Activated T-cell treated with anti-CD3 and anti-CD28 coated beads for 1 hour (primary cell): ENCODE results near the gene C10orf62.

Source experiments
- DNase-seq: peaks from one replicate; pipeline ENCODE4 v3.0.0-alpha.2; 2020; ENCODE audit warnings: low read depth

The C10orf62 gene

DNA sequence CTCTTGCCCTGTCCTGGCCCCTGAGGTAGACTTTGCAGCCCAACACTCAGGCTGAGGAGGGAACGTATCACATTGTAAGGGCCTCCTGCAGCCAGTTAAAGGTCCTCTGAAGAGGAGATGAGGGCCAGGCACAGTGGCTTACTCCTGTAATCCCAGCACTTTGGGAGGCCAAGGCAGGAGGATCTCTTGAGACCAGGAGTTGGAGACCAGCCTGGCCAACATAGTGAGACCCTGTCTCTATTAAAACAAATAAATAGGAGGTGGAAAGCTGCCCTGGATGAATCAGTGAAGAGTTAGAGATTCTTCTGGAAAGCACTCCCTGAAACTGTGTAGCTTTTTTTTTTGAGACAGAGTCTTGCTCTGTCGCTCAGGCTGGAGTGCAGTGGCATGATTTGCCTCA, 2.3 kb upstream of the C10orf62 start:
- no peak for DNase-seq

DNA sequence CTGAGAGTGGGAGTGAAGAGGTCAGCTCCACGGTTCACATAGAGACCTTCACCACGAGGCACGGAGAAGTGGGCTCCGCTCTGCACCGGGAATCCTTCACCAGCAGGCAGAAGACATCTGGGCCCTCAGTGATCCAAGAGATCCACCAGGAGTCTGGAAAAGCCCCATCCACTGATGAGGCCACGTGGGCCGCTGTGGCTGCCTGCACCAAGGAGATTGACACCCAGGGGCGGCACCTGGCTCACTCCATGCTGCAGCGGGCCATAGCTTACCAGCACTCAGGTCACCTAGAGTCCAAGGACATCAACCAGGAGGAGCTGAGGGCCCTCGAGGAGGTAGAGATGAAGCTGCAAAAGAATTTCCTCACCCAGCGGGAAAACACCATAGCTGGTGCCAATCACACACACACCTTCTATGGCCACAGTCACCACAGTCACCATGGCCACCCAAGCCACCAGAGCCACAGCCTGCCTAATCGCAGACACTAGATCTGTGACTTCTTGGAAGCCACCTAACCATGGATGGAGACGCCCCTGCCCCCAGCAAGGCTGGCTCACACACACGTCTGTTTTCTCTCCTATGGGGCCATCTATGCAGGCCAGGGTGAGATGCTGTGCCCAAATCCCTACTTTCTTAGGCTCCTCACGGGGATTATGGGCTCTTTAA, 694 bp downstream of the C10orf62 start:
- no peak for DNase-seq

DNA sequence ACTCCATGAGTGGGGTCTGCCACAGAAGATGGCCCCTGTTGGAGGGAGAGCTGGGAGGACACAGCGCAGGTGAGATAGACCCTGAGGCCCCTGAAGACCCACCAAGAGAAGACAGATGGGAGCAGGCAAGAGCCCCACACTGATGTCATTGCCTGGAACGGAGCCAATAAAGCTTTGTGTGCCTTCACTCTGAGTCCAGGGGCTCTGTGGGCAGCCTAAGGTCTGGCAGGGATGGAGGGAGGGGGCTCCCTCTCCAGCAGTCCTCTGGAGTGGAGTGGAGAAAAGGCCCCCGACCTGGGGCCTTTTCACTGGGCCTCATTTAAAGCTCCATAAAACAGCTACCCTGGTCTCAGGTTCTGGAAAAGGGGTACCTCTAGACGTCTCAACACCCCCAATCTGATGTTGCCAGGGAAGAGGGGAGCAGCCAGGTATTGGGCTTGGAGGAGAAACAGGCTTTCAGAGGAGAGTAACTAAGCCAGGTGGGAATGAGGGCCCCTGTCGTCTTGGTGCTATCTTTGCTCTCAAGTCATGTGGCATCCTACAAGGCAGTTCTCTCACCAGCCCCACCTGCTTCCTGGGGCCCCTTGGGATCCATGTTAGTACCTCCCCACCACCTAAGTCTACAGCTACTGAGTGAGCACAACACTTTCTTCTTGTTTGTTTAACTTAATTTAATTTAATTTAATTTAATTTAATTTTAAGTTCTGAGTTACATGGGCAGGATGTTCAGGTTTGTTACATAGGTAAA, 1.4 kb downstream of the C10orf62 start:
- no peak for DNase-seq

DNA sequence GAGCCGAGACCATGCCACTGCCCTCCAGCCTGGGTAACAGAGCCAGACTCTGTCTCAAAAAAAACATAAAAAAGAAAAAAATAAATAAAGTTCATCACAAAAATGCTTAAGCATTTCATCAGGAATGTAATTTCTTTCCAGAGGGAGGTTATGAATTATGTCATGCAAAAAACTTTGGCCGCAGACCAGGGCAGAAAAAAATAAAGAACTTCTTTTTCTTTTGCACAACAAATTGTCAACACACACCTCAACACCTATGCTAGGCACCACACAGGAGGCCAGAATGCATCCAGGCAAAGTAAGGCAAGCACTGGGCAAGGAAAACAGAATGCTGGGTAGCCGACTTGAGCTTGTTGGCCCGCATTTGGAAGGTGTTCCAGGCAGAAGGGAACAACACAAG, 3.9 kb downstream of the C10orf62 start:
- no peak for DNase-seq

DNA sequence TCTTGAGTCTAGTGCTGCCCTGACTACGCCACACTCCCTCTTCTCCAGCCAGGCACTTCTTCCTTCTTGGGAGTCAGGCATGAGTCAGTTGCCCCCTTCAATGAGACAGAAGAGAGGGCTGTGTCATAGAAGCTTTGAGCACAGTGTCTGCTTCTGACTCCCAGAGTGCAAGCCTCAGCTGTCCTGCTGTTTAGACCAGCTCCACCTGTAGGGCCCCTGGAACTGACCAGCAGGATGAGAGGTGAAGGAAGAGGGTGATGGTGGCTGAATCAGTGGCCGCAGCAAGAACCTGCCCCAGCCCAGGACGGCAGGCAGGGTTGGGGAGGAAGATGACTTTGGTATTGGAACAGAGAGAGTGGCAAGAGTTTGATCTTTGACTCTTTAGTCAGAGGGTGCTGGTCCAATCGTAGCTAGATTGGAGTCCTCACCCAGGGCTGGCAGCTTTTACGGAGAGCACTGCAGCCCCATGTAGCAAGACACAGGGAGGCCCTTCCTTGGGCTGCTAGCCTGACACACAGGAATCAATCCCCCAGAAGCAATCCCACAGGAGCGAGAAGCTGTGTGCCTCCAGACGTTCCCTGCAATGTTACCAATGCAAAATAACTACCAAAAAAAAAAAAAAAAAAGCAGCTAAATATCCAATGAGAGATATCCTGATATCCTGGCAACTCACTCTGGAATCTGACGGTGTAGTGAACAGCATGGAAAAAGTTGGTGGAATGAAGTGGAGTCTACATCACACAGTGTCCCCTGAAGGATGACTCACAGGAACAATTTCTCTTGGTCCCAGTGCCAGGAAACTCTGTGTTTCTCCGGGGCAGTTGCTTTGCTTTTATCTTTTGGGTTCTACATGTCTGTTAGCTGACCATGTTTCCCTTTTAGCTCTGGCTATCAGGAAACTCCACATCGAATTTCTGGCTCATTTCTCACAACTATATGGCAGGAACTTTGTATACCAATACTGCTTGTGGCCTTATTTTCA, 6.9 kb downstream of the C10orf62 start:
- DNase-seq, result no peak

DNA sequence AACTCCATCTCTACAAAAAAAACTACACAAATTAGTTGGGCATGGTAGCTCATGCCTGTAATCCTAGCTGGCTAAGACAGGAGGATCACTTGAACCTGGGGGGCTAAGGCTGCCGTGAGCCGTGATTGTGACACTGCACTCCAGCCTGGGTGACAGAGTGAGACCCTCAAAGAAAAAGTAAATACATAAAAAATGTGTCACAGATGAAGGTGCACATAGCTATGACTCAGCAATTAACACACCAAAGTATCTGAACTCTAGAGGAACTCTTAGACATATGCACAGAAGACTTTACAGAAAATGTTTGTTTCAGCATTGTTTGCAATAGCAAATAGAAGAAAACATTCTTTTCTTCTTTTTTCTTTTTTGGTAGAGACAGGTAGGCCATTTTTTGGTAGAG, 8.3 kb downstream of the C10orf62 start:
- no peak for DNase-seq

DNA sequence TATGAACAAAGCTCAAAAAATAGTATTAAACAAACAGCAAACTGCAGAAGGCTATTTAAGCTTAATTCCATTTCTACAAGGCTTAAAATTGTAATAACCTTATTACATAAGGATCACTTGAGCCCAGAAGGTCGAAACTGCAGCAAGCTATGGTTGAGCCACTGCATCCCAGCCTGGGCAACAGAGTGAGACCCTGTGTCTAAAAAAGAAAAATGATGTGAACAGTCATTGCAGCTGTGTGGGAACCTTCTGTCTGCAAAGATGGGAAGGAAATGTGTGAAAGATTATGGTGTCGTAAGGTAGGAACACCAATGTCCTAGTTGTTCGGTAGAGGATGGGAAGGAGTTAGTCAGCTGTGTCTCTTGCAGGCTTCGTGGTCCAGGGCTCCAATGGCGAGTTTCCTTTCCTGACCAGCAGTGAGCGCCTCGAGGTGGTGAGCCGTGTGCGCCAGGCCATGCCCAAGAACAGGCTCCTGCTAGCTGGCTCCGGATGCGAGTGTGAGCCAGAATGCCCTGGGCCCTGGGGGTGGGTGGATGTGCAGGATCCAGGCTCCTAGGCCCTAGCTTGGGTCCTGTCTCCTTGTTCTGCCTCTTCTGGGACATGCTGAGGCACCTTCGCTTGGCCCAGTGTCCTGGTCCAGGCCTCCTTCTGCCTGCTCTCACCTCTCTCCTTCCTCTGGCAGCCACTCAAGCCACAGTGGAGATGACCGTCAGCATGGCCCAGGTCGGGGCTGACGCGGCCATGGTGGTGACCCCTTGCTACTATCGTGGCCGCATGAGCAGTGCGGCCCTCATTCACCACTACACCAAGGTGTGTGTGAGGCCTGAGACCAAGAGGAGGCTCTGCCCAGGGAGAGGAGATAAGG, 9.1 kb downstream of the C10orf62 start:
- DNase-seq, result no peak

DNA sequence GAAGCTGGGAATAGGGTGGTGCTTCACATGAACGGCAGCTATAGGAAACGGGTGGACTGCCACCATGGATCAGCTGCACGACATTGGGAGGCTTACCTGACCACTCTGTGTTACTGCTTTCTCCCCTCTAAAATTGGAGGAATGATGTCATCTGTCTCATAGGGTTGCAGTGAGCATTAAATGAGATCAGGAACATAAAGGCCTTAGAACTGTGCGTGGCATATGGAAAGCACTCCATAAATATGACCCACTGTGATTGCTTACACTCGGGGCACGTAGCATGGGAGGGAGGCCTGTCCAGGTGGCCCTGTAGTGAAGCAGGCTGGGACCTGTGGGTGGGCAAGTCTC, 9.7 kb downstream of the C10orf62 start:
- DNase-seq, result no peak

DNA sequence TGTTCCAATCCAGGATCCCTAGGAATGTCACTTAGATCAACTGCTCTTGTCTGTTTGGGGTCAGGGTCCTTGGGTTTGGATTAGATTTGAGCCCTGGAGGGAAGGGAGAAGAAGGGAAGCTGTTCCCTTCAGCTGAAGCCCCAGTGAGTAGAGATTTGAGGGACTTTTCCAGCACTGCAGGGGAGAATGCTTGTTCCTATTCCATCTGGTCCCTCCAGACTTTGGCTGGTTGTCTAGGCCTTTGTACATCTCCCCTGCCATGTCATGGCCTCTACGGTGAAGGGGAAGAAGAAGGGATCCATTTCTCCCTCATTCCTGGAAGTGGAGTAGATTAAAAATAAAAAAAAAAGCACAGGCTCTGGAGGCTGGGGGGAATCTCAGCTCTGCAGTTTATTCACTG, 11.1 kb downstream of the C10orf62 start:
- DNase-seq, result no peak

DNA sequence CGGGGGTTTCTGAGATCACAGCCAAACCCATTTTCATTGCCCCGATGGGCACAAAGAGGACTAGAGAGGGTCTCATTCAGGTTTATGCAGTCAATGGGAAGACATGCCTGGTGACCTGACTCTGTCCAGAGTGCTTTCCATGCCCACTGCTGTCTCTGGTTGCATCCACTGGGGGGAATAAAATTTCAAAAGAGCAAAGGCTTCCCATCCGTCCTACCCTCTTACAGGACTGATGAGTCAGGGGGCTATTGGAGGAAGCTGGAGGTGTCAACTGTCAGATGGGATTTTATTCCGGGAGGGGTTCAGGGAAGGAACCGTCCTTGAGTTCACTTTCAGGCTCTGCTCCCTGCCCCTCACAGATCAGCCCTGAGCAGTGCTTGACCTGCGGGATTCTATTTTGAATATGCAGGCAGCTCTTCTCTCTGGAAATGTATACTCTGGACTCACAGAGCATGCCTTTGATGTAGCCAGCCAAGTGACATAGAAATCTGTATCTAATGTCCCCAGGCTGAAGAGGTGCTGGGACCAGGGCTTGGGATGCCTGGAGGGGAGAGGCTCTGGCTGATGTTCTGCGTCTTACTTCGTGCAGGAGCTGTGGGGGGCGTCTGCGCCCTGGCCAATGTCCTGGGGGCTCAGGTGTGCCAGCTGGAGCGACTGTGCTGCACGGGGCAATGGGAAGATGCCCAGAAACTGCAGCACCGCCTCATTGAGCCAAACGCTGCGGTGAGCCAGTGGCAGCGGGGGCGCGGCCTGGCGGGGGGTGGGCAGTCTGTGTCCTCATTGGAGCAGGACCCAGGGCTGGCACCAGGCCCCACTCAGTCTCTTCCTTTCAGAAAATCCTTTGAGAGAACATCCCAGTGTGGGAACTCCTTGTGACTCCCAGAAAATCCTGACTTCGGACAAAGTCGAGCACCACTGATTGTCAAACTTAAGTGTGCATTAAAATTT, 12.0 kb downstream of the C10orf62 start:
- no peak for DNase-seq

DNA sequence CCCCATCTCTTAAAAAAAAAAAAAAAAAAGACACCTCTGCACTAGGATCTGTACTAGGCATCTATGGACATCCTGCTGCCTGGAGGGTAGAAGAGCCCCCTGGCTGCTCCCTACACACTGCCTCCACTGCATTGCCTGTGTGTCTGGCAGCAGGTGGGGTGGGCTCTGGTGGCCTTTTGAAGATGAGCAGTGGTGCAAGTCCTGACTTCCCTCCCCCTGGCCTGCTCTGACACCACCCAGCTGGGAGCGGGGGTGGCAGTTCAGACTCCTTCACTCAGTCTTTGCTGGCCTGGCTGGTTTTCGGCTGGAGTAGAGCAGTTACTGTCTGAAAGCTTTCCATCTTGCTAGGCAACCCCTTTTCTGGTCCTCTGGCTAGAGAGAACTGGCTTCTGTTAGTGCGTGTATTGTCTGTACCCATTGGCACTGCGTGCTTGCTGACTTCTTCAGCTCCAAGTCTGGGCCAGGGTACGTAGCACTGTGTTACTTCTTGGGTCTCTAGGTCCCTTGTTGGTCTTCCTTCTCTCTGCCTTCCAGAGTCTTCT, 17.6 kb downstream of the C10orf62 start:
- no peak for DNase-seq

DNA sequence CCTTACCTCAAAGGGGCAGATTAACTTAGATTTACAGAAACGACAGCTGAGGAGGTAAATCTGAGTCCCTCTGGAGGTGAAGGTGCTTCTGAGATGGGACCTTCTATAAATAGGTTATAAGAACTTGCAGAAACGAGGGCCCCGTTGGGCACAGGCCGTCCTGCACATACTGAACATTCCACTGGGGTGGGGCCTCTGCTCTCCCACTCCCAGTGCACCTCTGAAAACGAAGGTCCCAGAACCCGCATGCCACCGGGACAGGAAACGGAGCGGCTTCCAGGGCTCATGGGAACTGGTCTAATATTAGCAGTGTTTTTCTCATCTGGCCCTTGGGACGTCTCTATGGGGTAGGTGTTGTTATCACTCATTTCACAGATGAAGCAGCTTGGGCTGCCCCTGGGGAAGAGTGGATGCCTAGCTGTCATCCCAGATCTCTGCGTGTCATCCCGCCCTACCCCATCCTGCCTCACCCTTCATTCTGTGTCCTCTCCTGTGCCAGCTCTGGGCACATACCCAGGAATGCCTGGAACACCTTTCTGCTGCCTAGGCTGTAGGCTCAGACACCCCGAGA, 19.6 kb downstream of the C10orf62 start:
- no peak for DNase-seq

DNA sequence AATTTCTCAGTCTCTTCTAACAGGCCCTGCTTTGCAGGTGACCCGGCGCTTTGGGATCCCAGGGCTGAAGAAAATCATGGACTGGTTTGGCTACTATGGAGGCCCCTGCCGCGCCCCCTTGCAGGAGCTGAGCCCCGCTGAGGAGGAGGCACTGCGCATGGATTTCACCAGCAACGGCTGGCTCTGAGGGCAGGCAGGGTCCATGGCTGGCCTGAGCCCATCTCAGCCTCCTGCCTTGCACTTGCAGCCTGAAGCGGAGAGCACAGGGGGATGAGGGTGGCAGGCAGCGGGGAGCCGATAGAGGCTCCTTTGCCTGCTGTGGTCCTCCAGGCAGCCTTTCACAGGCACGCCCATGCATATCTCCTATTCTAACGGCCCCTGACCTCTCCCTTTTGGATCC, 22.0 kb downstream of the C10orf62 start:
- no peak for DNase-seq

DNA sequence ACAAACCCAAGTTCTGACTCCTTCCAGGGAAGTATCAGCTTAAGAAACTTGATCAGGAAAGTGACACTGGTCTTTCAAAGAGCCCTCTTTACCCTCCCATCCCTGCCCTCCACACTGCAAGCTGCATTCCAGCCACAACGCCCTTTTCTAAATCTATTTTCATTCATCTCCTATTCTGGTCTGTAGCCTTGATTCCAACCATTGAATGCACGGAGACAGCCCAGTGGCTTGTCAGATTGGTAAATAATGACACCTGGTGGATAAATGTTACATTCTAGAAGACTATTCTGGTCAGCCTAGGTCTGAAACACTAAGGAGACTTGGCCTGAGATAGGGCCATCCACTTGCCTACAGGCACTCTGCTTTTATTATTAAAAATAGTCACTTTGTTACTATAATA, 22.9 kb downstream of the C10orf62 start:
- DNase-seq, result no peak

DNA sequence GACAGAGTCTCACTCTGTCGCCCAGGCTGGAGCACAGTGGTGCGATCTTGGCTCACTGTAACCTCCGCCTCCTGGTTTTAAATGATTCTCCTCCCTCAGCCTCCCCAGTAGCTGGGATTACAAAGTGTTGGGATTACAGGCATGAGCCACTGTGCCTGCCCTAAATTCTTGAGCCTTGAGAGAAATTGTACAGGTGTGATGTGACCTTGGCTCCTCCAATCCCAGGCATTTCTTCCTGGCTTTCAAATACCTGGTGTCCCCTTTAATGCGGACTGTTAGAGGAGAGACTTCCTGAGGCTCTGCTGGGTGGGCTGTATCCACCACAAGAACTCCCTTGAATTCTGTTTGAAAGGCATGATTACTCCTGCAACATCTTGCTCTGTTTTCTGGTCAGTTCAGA, 28.8 kb downstream of the C10orf62 start:
- DNase-seq, result no peak

DNA sequence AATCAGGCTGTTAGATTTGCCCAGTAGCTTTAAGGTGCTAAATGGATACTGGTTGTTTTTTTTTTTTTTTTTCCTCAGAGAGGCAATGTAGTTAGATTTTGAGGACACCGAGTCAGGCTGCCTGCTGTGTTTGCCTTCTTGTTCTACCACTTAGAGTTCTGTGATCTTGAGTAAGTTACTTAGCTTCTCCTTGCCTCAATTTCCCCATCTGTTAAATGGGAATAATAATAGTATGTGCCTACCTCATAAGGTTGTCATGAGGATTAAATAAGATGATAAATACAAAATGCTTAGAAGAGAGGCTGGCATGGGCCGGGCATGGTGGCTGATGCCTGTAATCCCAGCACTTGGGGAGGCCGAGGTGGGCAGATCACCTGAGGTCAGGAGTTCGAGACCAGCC, 29.2 kb downstream of the C10orf62 start:
- DNase-seq, result no peak

DNA sequence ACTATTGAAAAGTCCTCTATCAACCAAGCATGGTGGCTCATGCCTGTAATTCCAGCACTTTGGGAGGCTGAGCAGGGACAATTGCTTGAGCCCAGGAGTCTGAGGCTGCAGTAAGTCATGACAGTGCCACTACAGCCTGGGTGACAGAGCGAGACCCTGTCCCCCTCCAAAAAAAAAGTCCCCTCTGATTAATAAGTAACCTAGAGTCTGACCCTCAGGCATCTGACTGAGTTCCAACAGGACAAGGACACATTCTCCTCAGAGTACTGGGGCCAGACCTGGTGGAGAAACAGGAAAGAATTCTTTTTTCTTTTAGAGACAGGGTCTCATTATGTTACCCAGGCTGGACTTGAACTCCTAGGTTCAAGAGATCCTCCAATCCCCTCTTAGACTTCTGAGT, 33.8 kb downstream of the C10orf62 start:
- DNase-seq, result no peak

DNA sequence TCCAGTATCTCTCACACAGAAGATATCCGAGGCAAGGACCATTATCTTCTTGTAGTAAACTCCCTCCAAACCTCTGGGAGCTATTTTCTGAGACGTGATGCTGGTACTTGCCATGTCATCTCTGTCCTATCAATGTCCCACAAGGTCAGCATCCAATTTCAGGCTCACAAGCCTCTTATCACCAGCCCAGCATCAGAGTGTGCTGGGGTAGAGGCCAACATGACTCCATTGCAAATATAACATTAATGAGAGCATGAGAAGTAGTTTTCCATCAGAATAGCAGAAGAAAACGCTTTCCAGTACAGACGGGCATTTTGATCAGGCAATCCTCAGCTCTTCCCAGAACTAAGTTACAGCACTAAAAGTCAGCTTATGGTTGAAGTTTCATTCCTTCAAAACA, 38.2 kb downstream of the C10orf62 start:
- DNase-seq, result no peak

DNA sequence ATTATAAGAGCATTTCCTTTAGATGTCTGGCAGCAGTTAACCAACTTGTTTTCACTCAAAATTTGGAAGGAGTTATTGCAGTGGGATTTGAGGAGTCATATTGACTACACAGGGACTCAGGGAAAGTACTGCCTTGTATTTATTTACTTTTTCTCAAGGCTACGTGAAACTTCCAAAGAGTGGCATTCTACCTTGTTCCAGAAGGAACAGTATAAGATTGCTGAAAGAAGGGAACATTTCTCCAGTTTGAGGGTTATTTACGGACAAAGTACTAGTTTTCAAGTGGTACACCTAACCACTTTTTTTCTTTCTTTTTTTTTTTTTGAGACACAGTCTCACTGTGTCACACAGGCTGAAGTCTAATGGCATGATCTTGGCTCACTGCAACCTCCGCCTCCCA, 38.7 kb downstream of the C10orf62 start:
- no peak for DNase-seq

DNA sequence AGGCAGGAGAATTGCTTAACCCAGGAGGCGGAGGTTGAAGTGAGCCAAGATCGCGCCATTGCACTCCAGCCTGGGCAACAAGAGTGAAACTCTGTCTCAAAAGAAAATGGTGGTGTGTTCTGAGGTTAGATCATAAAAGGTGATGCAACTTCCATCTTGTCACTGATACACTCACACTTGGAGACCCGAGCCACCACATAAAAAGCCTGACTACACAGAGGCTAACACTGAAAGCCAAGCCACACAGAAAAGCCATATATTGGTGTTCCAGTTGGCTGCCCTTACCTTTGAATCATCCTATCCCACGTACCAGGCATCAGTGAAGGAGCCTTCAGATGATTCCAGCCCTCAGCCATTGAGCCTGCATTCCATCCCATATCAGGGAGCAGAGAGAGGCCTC, 39.8 kb downstream of the C10orf62 start:
- DNase-seq, result no peak
